ENCODE measurements around the gene GDPD3.

Gene GDPD3

DNA sequence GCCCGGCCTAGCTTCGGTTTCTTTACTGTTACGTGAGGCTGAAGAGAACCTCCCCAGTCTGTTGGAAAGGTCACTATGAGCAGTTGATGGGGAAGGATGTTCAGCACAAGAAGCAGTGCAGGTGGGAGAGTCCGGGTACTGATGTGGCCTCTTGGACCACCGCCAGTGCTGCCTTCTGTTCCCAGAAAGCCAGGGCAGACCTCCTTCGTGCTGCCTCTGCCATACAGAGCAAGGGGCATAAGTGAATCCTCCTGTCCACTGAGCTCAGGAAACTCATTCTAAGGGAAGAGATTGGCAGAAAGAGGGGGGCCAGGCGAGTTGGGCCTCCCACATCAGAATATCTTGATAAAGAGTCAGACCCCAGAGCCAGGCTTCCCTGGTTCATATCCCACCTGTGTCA lies 33.9 kb downstream of the GDPD3 start:
- H3K27ac ChIP-seq (ENCODE audit: low read depth, low read length): no peak overlapping the region
- no peak overlapping the region for H3K4me3 ChIP-seq (ENCODE audit: low read length)
- H3F3A ChIP-seq (ENCODE audit: control insufficient read depth, insufficient read depth): peaks cover 7% of the 10 kb centered on the region
- H3K9me2 ChIP-seq (replicated peaks; ENCODE audit: control insufficient read depth, low read length): no peaks in the 10 kb centered on the region
- H3K9me3 ChIP-seq (ENCODE audit: control insufficient read depth, insufficient read depth, low read length): no peaks in the 10 kb centered on the region
- H3K27me3 ChIP-seq (ENCODE audit: control insufficient read depth, low read length): no peaks in the 10 kb centered on the region
- TF ChIP-seq, protein P1, sequence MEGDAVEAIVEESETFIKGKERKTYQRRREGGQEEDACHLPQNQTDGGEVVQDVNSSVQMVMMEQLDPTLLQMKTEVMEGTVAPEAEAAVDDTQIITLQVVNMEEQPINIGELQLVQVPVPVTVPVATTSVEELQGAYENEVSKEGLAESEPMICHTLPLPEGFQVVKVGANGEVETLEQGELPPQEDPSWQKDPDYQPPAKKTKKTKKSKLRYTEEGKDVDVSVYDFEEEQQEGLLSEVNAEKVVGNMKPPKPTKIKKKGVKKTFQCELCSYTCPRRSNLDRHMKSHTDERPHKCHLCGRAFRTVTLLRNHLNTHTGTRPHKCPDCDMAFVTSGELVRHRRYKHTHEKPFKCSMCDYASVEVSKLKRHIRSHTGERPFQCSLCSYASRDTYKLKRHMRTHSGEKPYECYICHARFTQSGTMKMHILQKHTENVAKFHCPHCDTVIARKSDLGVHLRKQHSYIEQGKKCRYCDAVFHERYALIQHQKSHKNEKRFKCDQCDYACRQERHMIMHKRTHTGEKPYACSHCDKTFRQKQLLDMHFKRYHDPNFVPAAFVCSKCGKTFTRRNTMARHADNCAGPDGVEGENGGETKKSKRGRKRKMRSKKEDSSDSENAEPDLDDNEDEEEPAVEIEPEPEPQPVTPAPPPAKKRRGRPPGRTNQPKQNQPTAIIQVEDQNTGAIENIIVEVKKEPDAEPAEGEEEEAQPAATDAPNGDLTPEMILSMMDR (IDR thresholded peaks at IDR 0.05; ENCODE audit: low read depth, low read length, poor library complexity, severe bottlenecking): no peak
- no peak for TF ChIP-seq EZH2phosphoT487 (IDR thresholded peaks at IDR 0.05; ENCODE audit: borderline replicate concordance, low read length)
- peaks cover 60% of the 10 kb centered on the region for H3K79me2 ChIP-seq (ENCODE audit: control insufficient read depth, low read length)
- no peak overlapping the region for H3K4me2 ChIP-seq (ENCODE audit: low read length)
- peaks cover 78% of the 10 kb centered on the region for H3K36me3 ChIP-seq (ENCODE audit: control insufficient read depth, low read length)
- H3K4me1 ChIP-seq (ENCODE audit: control insufficient read depth, low read length): peaks cover 27% of the 10 kb centered on the region
- H4K20me1 ChIP-seq (ENCODE audit: control insufficient read depth, insufficient read depth, low read depth, low read length): peaks cover 20% of the 10 kb centered on the region

DNA sequence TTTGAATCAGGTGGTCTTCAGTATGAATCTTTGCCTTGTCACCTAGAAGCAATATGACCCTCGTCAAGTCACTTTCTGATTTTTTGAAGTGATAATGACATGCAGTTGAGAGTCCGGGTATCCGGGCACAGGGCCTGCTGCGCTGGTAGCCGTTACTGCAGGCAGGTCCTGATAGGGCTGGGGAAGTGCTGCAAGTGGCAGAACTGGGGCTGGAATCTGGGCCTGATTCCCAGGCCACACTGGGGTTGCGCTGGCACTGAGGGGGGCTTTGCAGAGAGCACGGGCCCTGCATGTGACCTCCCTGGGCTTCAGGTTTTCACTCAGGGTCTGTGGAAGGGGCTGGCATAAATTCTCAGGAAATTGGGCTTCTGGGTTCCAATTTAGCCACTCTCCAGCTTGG lies 34.6 kb downstream of the GDPD3 start:
- Histone ChIP-seq H3K27me3 (ENCODE audit: control insufficient read depth, low read length) (no peaks in the 10 kb centered on the region), H3K4me1 (ENCODE audit: control insufficient read depth, low read length) (peaks cover 27% of the 10 kb centered on the region), H3K4me3 (ENCODE audit: low read length) (no peak overlapping the region), H4K20me1 (ENCODE audit: control insufficient read depth, insufficient read depth, low read depth, low read length) (peaks cover 20% of the 10 kb centered on the region), H3K9me3 (ENCODE audit: control insufficient read depth, insufficient read depth, low read length) (no peaks in the 10 kb centered on the region), H3K79me2 (ENCODE audit: control insufficient read depth, low read length) (peaks cover 60% of the 10 kb centered on the region), H3K36me3 (ENCODE audit: control insufficient read depth, low read length) (peaks cover 71% of the 10 kb centered on the region), H3F3A (ENCODE audit: control insufficient read depth, insufficient read depth) (peaks cover 12% of the 10 kb centered on the region), H3K4me2 (ENCODE audit: low read length) (no peak overlapping the region), H3K9me2 (replicated peaks; ENCODE audit: control insufficient read depth, low read length) (no peaks in the 10 kb centered on the region), H3K27ac (ENCODE audit: low read depth, low read length) (no peak overlapping the region)
- TF ChIP-seq, protein P1 (IDR thresholded peaks at IDR 0.05; ENCODE audit: low read depth, low read length, poor library complexity, severe bottlenecking): no peak
- TF ChIP-seq EZH2phosphoT487 (IDR thresholded peaks at IDR 0.05; ENCODE audit: borderline replicate concordance, low read length): no peak

DNA sequence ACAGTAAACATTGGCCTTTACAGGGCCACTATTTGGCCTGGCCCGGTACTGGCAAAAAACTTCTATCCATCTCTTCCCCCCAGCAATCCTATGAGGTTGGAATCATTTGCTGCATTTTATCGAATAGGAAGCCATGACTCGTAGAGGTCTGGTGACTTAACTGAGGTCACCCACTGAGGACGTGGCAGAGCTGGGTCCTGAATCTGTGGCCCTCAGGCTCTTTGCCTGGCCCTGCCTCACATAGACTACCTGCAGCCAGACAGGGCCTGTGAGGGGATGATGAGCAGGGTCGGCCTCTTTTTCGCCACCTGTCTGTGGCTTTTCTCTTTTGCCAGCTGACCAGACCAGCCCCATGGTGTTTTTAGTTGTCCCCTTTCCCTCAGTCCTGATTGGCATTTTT lies 35.7 kb downstream of the GDPD3 start:
- Histone ChIP-seq H3K27ac (ENCODE audit: low read depth, low read length) (no peak overlapping the region), H3K9me3 (ENCODE audit: control insufficient read depth, insufficient read depth, low read length) (no peaks in the 10 kb centered on the region), H3K9me2 (replicated peaks; ENCODE audit: control insufficient read depth, low read length) (no peaks in the 10 kb centered on the region), H3K79me2 (ENCODE audit: control insufficient read depth, low read length) (peaks cover 60% of the 10 kb centered on the region), H4K20me1 (ENCODE audit: control insufficient read depth, insufficient read depth, low read depth, low read length) (peaks cover 20% of the 10 kb centered on the region), H3K4me3 (ENCODE audit: low read length) (peak overlapping the region; percentile 91), H3K36me3 (ENCODE audit: control insufficient read depth, low read length) (peaks cover 61% of the 10 kb centered on the region), H3K27me3 (ENCODE audit: control insufficient read depth, low read length) (no peaks in the 10 kb centered on the region), H3K4me1 (ENCODE audit: control insufficient read depth, low read length) (peaks cover 27% of the 10 kb centered on the region), H3F3A (ENCODE audit: control insufficient read depth, insufficient read depth) (peaks cover 22% of the 10 kb centered on the region), H3K4me2 (ENCODE audit: low read length) (peak overlapping the region; percentile 87)
- no peak for TF ChIP-seq EZH2phosphoT487 (IDR thresholded peaks at IDR 0.05; ENCODE audit: borderline replicate concordance, low read length)
- TF ChIP-seq, protein P1 (IDR thresholded peaks at IDR 0.05; ENCODE audit: low read depth, low read length, poor library complexity, severe bottlenecking): no peak
